ENCODE measurements around the gene PRRC1.

PRRC1 gene

DNA sequence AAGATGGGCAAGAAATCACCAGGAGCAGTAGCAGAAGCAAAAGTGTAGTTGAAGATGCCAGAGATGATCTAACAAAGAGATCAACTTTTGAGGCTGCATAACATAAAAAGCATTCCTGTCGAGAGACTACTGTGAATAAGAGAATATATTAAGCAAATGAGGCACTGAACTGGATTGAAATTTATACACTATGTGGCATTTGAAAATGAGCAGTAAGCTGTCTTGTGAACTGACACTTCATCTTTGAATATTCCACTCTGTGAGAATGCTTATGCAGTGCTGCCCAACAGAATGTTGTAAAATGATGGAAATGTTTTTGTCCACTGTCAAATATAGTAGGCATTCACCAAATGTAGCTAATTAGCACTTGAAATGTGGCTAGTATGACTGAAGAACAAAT is 18.9 kb upstream of the PRRC1 start:
- no peak overlapping the region for H3K27ac ChIP-seq
- in situ Hi-C loops (cut with HindIII; ENCODE audit: low pct_ligation_motif_present, low sequenced_read_pairs), result no loop called here
- no peak for DNase-seq
- H3K27me3 ChIP-seq (replicated peaks), result no peaks in the 10 kb centered on the region
- H3K4me3 ChIP-seq (ENCODE audit: low read depth, low read length), result no peak overlapping the region
- TF ChIP-seq, protein P1, sequence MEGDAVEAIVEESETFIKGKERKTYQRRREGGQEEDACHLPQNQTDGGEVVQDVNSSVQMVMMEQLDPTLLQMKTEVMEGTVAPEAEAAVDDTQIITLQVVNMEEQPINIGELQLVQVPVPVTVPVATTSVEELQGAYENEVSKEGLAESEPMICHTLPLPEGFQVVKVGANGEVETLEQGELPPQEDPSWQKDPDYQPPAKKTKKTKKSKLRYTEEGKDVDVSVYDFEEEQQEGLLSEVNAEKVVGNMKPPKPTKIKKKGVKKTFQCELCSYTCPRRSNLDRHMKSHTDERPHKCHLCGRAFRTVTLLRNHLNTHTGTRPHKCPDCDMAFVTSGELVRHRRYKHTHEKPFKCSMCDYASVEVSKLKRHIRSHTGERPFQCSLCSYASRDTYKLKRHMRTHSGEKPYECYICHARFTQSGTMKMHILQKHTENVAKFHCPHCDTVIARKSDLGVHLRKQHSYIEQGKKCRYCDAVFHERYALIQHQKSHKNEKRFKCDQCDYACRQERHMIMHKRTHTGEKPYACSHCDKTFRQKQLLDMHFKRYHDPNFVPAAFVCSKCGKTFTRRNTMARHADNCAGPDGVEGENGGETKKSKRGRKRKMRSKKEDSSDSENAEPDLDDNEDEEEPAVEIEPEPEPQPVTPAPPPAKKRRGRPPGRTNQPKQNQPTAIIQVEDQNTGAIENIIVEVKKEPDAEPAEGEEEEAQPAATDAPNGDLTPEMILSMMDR (IDR thresholded peaks at IDR 0.05; ENCODE audit: low read depth, low read length, missing control alignments), result no peak
- no peaks in the 10 kb centered on the region for H3K36me3 ChIP-seq (replicated peaks)

DNA sequence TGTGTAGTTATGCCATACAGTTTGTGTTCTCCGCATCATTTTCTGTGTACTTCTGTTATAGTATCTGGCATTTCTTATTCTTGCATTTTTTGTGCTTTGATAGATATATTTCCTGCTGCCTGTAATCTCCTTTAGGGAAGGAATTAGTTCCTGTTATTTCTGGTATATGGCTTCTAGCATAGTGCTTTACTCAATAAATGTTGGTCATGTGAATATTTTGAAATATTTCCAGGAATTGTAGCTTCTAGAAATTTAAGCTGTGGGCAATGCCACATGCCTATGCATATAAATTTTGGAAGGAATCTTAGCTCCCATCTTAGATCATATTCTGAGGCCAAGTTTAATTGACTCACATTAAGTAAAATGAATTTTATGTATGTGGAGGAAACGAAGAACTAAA is 11.5 kb upstream of the PRRC1 start:
- in situ Hi-C loops (cut with HindIII; ENCODE audit: low pct_ligation_motif_present, low sequenced_read_pairs), result no loop called here
- H3K27ac ChIP-seq, result no peak overlapping the region
- H3K27me3 ChIP-seq (replicated peaks), result peaks cover 2% of the 10 kb centered on the region
- H3K36me3 ChIP-seq (replicated peaks), result no peaks in the 10 kb centered on the region
- H3K4me3 ChIP-seq (ENCODE audit: low read depth, low read length), result no peak overlapping the region
- no peak for DNase-seq
- TF ChIP-seq, protein P1 (IDR thresholded peaks at IDR 0.05; ENCODE audit: low read depth, low read length, missing control alignments), result no peak

DNA sequence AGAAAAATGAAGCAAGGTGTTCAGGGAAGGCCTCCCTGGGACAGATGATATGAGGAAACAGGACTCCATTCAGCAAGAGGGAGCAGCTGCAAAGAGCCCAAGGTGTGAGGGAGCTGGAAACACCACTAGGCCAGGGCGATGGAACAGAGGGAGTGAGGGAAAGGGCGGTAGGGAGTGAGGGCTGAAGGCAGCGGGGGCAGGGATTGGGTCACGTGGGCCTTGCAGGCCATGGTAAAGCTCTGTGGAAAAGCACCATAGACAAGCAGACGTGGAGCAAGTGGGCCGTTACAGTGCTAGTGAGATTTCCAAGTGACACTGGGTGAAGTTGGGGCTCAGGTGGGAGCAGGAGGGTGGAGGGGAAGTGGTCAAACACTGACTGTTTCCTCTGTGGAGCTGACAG is 10.8 kb upstream of the PRRC1 start:
- H3K36me3 ChIP-seq (replicated peaks), result no peaks in the 10 kb centered on the region
- in situ Hi-C loops (cut with HindIII; ENCODE audit: low pct_ligation_motif_present, low sequenced_read_pairs), result no loop called here
- TF ChIP-seq, protein P1 (IDR thresholded peaks at IDR 0.05; ENCODE audit: low read depth, low read length, missing control alignments), result no peak
- no peak overlapping the region for H3K27ac ChIP-seq
- DNase-seq, result no peak
- H3K27me3 ChIP-seq (replicated peaks), result peaks cover 2% of the 10 kb centered on the region
- H3K4me3 ChIP-seq (ENCODE audit: low read depth, low read length), result no peak overlapping the region

DNA sequence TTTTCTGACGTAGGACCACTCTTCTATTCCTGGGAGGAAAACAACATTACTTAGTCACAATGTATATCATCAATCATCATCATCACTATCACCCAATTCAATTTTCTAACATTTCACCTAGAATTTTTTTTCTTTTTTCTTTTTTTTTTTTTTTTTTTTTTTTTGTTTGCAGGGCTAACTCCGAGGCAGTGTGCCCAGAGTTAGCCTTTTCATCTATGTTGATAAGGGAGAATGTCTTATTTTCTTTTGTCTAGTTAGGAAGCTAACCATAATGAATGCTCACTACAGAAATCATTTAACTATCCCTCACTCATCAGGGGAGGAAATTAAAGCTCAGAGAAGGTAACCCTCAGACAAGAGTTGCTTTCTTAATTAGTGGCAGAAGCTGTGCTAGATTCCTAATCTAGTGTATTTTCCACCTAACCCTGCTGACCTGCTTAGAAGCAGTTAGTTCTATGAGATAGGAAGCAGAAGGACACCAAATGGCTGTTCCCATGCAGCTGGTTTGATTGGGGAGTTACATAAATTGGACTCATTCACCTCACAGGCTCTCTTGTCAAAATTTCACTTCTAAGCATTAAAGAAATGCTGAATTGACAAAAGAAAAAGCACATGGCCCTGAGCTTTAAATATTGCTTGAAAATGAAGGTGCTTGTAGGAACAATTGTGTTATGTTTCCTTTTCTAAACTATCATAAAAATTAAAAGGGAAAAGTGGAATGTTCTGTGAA is 8.6 kb upstream of the PRRC1 start:
- in situ Hi-C loops (cut with HindIII; ENCODE audit: low pct_ligation_motif_present, low sequenced_read_pairs), result no loop called here
- H3K27me3 ChIP-seq (replicated peaks), result peaks cover 2% of the 10 kb centered on the region
- TF ChIP-seq, protein P1 (IDR thresholded peaks at IDR 0.05; ENCODE audit: low read depth, low read length, missing control alignments), result no peak
- no peak overlapping the region for H3K4me3 ChIP-seq (ENCODE audit: low read depth, low read length)
- H3K36me3 ChIP-seq (replicated peaks), result no peaks in the 10 kb centered on the region
- no peak overlapping the region for H3K27ac ChIP-seq
- no peak for DNase-seq

DNA sequence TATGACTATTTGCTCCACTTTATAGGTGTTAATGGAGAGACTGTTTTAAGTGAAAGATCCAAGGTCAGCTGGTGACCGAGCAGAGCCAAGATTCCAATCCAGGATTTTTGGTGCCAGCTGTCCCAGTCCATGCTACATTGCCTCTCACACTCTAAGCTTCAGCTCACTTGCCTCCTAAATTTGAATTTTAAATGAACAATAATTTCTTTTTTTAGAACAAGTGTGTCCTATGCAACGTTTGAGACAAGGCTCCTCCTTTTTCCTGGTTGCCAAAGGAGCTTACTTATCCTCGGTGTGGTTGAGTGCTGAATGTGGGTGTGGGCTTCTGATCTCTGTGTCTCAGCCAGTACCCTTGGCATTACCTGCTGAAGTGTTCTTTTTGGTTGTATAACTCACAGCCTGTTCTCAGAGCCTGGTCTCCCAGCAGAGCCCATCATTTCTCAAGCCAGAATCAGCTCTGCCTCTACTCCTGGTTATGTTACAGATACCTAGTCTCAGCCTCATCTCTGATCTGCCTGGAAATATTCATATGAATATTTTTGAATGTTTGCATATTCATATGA is 4.0 kb upstream of the PRRC1 start:
- H3K36me3 ChIP-seq (replicated peaks), result peaks cover 6% of the 10 kb centered on the region
- no peak overlapping the region for H3K27ac ChIP-seq
- in situ Hi-C loops (cut with HindIII; ENCODE audit: low pct_ligation_motif_present, low sequenced_read_pairs), result no loop called here
- peaks cover 2% of the 10 kb centered on the region for H3K27me3 ChIP-seq (replicated peaks)
- TF ChIP-seq, protein P1 (IDR thresholded peaks at IDR 0.05; ENCODE audit: low read depth, low read length, missing control alignments), result no peak
- H3K4me3 ChIP-seq (ENCODE audit: low read depth, low read length), result no peak overlapping the region
- no peak for DNase-seq

All from brain microvascular endothelial cell (primary cell).